H9 (cell line): Measurements from ENCODE around the gene CRELD2. TPM values are rescaled to one million over a fixed set of nuclear protein-coding genes. Genes with fewer than 3 reads are reported as not detected.

Source experiments
- DNase-seq: peaks from one replicate; pipeline ENCODE4 v3.0.0-alpha.2; 2017
- H2AFZ ChIP-seq: one replicate; pipeline ENCODE4 v1.6.1; 2013; ENCODE audit warnings: mild to moderate bottlenecking, low read length, control low read depth, moderate library complexity
- H2AK5ac ChIP-seq: 2 replicates; pipeline ENCODE4 v1.6.1; 2013; ENCODE audit warnings: low read length, control low read depth, mixed read lengths; ENCODE audit not compliant: insufficient read length
- H2BK120ac ChIP-seq: one replicate; pipeline ENCODE4 v1.6.1; 2013; ENCODE audit warnings: low read depth, mild to moderate bottlenecking, low read length, control low read depth, inconsistent platforms; ENCODE audit not compliant: poor library complexity, severe bottlenecking
- H2BK12ac ChIP-seq: 2 replicates; pipeline ENCODE4 v1.6.1; 2013; ENCODE audit warnings: low read length, control low read depth, mixed read lengths, low read depth; ENCODE audit not compliant: insufficient read length
- H2BK15ac ChIP-seq: 2 replicates; pipeline ENCODE4 v1.6.1; 2013; ENCODE audit warnings: low read depth, low read length, control low read depth
- H2BK20ac ChIP-seq: one replicate; pipeline ENCODE4 v1.6.1; 2013; ENCODE audit warnings: low read depth, mild to moderate bottlenecking, low read length, control low read depth, inconsistent platforms; ENCODE audit not compliant: poor library complexity, severe bottlenecking
- H2BK5ac ChIP-seq: 2 replicates; pipeline ENCODE4 v1.6.1; 2013; ENCODE audit warnings: low read length, control low read depth, mixed read lengths; ENCODE audit not compliant: insufficient read length
- H3K14ac ChIP-seq: 2 replicates; pipeline ENCODE4 v1.6.1; 2013; ENCODE audit warnings: low read length, control low read depth; ENCODE audit not compliant: insufficient read depth
- H3K18ac ChIP-seq: 2 replicates; pipeline ENCODE4 v1.6.1; 2013; ENCODE audit warnings: low read depth, mild to moderate bottlenecking, mixed read lengths, low read length, control low read depth; ENCODE audit not compliant: insufficient read length
- H3K23ac ChIP-seq: 2 replicates; pipeline ENCODE4 v1.6.1; 2013; ENCODE audit warnings: low read length, control low read depth, mixed read lengths, low read depth; ENCODE audit not compliant: insufficient read length
- H3K23me2 ChIP-seq: 2 replicates; pipeline ENCODE4 v1.6.1; 2013; ENCODE audit warnings: low read depth, mild to moderate bottlenecking, mixed read lengths, low read length, control low read depth; ENCODE audit not compliant: insufficient read length, poor library complexity, severe bottlenecking
- H3K27ac ChIP-seq: 2 replicates; pipeline ENCODE4 v1.5.1; 2013; ENCODE audit warnings: low read length, control low read depth, mixed read lengths, low read depth; ENCODE audit not compliant: insufficient read length
- H3K27me3 ChIP-seq: 2 replicates; pipeline ENCODE4 v1.6.1; 2013; ENCODE audit warnings: low read length, control low read depth, inconsistent platforms; ENCODE audit not compliant: insufficient read depth
- H3K4ac ChIP-seq: 2 replicates; pipeline ENCODE4 v1.6.1; 2013; ENCODE audit warnings: low read depth, mild to moderate bottlenecking, control low read depth, inconsistent platforms, low read length, moderate library complexity
- H3K4me1 ChIP-seq: 2 replicates; pipeline ENCODE4 v1.6.1; 2013; ENCODE audit warnings: low read length, control low read depth, inconsistent platforms; ENCODE audit not compliant: insufficient read depth
- H3K4me2 ChIP-seq: 2 replicates; pipeline ENCODE4 v1.6.1; 2013; ENCODE audit warnings: low read length, control low read depth, mixed read lengths; ENCODE audit not compliant: insufficient read length, insufficient read depth
- H3K56ac ChIP-seq: 2 replicates; pipeline ENCODE4 v1.6.1; 2013; ENCODE audit warnings: low read depth, mild to moderate bottlenecking, mixed read lengths, low read length, control low read depth; ENCODE audit not compliant: insufficient read length
- H3K79me1 ChIP-seq: 2 replicates; pipeline ENCODE4 v1.6.1; 2013; ENCODE audit warnings: low read depth, mild to moderate bottlenecking, moderate library complexity, low read length, control low read depth, inconsistent platforms; ENCODE audit not compliant: insufficient read depth, poor library complexity, severe bottlenecking
- H3K79me2 ChIP-seq: 2 replicates; pipeline ENCODE4 v1.6.1; 2013; ENCODE audit warnings: low read length, control low read depth, inconsistent platforms; ENCODE audit not compliant: insufficient read depth
- H3K9ac ChIP-seq: 2 replicates; pipeline ENCODE4 v1.6.1; 2013; ENCODE audit warnings: low read length, control low read depth, mixed read lengths; ENCODE audit not compliant: insufficient read length; ENCODE audit errors: extremely low read depth
- H3K9me3 ChIP-seq: one replicate; pipeline ENCODE4 v1.6.1; 2013; ENCODE audit warnings: low read depth, low read length, inconsistent platforms; ENCODE audit not compliant: control insufficient read depth
- H3T11ph ChIP-seq: one replicate; pipeline ENCODE4 v1.6.1; 2013; ENCODE audit warnings: mild to moderate bottlenecking, low read length, control low read depth, inconsistent platforms
- H4K20me1 ChIP-seq: one replicate; pipeline ENCODE4 v1.6.1; 2013; ENCODE audit not compliant: control insufficient read depth, insufficient read length, insufficient read depth
- H4K5ac ChIP-seq: 2 replicates; pipeline ENCODE4 v1.6.1; 2013; ENCODE audit warnings: low read depth, mild to moderate bottlenecking, mixed read lengths, low read length, control low read depth; ENCODE audit not compliant: insufficient read length
- H4K8ac ChIP-seq: replicated peaks from 2 replicates; pipeline ENCODE4 v1.6.1; 2013; ENCODE audit warnings: low read length, control low read depth, mixed read lengths, low read depth; ENCODE audit not compliant: insufficient read length
- H4K91ac ChIP-seq: 2 replicates; pipeline ENCODE4 v1.6.1; 2013; ENCODE audit warnings: low read depth, mild to moderate bottlenecking, moderate library complexity, mixed read lengths, low read length, control low read depth; ENCODE audit not compliant: insufficient read length
- H3K27ac Mint-ChIP-seq, 3 experiments: 2 replicates in 2 of 3; 3 replicates in 1 of 3; pipeline ENCODE4 v1.8.0; 2020 to 2021; ENCODE audit warnings: mixed read lengths in 3 of 3, mild to moderate bottlenecking in 1 of 3, moderate library complexity in 1 of 3
- H3K27me3 Mint-ChIP-seq: 2 replicates; pipeline ENCODE4 v1.8.0; 2021; ENCODE audit warnings: low read depth, mild to moderate bottlenecking, moderate library complexity, mixed read lengths
- H3K36me3 Mint-ChIP-seq, 3 experiments: 2 replicates in 2 of 3; 3 replicates in 1 of 3; pipeline ENCODE4 v1.8.0; 2020 to 2021; ENCODE audit warnings: low read depth in 3 of 3, mixed read lengths in 3 of 3; ENCODE audit not compliant: insufficient read depth in 1 of 3
- H3K4me1 Mint-ChIP-seq, 2 experiments: 2 replicates each; pipeline ENCODE4 v1.8.0; 2020; ENCODE audit warnings: mixed read lengths in 2 of 2
- H3K4me3 Mint-ChIP-seq, 2 experiments: 2 replicates in 1 of 2; 3 replicates in 1 of 2; pipeline ENCODE4 v1.8.0; 2020 to 2021; ENCODE audit warnings: mild to moderate bottlenecking in 2 of 2, mixed read lengths in 2 of 2, moderate library complexity in 1 of 2
- H3K9me3 Mint-ChIP-seq, 2 experiments: 2 replicates in 1 of 2; 3 replicates in 1 of 2; pipeline ENCODE4 v1.8.0; 2020; ENCODE audit warnings: mild to moderate bottlenecking in 2 of 2, mixed read lengths in 2 of 2, moderate library complexity in 1 of 2
- WGBS: extraction: QIAGEN DNeasy Blood & Tissue Kit; methylation state at CpG from one replicate; pipeline ENCODE4 v1.1.7; 2013; ENCODE audit warnings: missing lambda C conversion rate, low lambda C conversion rate, mixed read lengths; ENCODE audit not compliant: insufficient read length; ENCODE audit errors: extremely low coverage; 5-methylcytosine and 5-hydroxymethylcytosine counted together
- total RNA-seq: library from RNA; stranded (reverse); gene quantifications from 2 replicates; pipeline ENCODE4 v1.2.1, GENCODE V29; 2021
- TF ChIP-seq, protein P1 (sequence below): fragments of 200-600 bp; sonication (generic); conservative IDR thresholded peaks from 3 replicates; pipeline ENCODE4 v1.8.0; 2021; ENCODE audit warnings: antibody characterized with exemption, mild to moderate bottlenecking

CRELD2 gene
- total RNA-seq, 1 experiment from 2014 or later: 34.7 TPM

- no peak overlapping the region for H2BK12ac ChIP-seq
- H3K18ac ChIP-seq: no peak overlapping the region
- H4K20me1 ChIP-seq: peaks cover 5% of the 10 kb centered on the region
- peaks cover 54 to 75% (median 67%) of the 10 kb centered on the region in 3 experiments for H3K36me3 Mint-ChIP-seq
- H3K23ac ChIP-seq: no peak overlapping the region
- no peak overlapping the region for H2BK5ac ChIP-seq
- no peak overlapping the region for H4K91ac ChIP-seq
- no peak overlapping the region for H2BK15ac ChIP-seq
- no peak overlapping the region for H2AFZ ChIP-seq
- H3K9ac ChIP-seq: no peak overlapping the region
- no peak overlapping the region for H3K27ac Mint-ChIP-seq
- no peak overlapping the region for H3T11ph ChIP-seq
- no peak for DNase-seq
- no peak overlapping the region for H3K56ac ChIP-seq
- no peak overlapping the region for H3K4ac ChIP-seq
- H3K4me1 Mint-ChIP-seq: peaks cover 8 to 9% of the 10 kb centered on the region in 2 experiments
- no peak overlapping the region for H4K5ac ChIP-seq
- H3K27ac ChIP-seq: no peak overlapping the region
- H2BK20ac ChIP-seq: no peak overlapping the region
- H3K79me1 ChIP-seq: no peaks in the 10 kb centered on the region
- H3K4me1 ChIP-seq: no peaks in the 10 kb centered on the region; the same call in 1 of the 2 replicates
- TF ChIP-seq, protein P1, sequence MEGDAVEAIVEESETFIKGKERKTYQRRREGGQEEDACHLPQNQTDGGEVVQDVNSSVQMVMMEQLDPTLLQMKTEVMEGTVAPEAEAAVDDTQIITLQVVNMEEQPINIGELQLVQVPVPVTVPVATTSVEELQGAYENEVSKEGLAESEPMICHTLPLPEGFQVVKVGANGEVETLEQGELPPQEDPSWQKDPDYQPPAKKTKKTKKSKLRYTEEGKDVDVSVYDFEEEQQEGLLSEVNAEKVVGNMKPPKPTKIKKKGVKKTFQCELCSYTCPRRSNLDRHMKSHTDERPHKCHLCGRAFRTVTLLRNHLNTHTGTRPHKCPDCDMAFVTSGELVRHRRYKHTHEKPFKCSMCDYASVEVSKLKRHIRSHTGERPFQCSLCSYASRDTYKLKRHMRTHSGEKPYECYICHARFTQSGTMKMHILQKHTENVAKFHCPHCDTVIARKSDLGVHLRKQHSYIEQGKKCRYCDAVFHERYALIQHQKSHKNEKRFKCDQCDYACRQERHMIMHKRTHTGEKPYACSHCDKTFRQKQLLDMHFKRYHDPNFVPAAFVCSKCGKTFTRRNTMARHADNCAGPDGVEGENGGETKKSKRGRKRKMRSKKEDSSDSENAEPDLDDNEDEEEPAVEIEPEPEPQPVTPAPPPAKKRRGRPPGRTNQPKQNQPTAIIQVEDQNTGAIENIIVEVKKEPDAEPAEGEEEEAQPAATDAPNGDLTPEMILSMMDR: no peak
- no peak overlapping the region for H3K4me2 ChIP-seq
- no peaks in the 10 kb centered on the region for H3K27me3 ChIP-seq
- no CpG with 5 or more reads among the region's 4 CpGs for WGBS
- H3K79me2 ChIP-seq: peaks cover 2% of the 10 kb centered on the region; the same call in 1 of the 2 replicates
- no peaks in the 10 kb centered on the region for H3K9me3 ChIP-seq
- no peaks in the 10 kb centered on the region for H3K23me2 ChIP-seq
- no peak overlapping the region for H3K14ac ChIP-seq
- no peak overlapping the region for H2BK120ac ChIP-seq
- H3K9me3 Mint-ChIP-seq: peaks cover 11 to 21% of the 10 kb centered on the region in 2 experiments
- H3K27me3 Mint-ChIP-seq: no peaks in the 10 kb centered on the region
- H2AK5ac ChIP-seq: no peak overlapping the region
- no peak overlapping the region for H4K8ac ChIP-seq
- H3K4me3 Mint-ChIP-seq: no peak overlapping the region
Measured at GRCh38 chr22:49883294-49883640, 35.2 kb upstream of the CRELD2 start.
